22Rv1 (cell line): ENCODE data around the gene TMED3.

Source experiments
- H3K27ac ChIP-seq: fragments of 450-650 bp; 2 replicates; pipeline ENCODE4 v1.5.1; 2017
- CTCF ChIP-seq: fragments of 450-650 bp; IDR thresholded peaks from 2 replicates; pipeline ENCODE4 v1.5.1; 2017; ENCODE audit warnings: mild to moderate bottlenecking
- ZFX ChIP-seq: fragments of 450-650 bp; IDR thresholded peaks from 2 replicates; pipeline ENCODE4 v1.6.1; 2017; ENCODE audit warnings: antibody characterized with exemption, borderline replicate concordance

Gene TMED3

GRCh38 chr15:79290642-79291275, 20.2 kb upstream of the TMED3 start:
- no peak overlapping the region for H3K27ac ChIP-seq
- no peak for TF ChIP-seq ZFX
- TF ChIP-seq CTCF = no peak

DNA sequence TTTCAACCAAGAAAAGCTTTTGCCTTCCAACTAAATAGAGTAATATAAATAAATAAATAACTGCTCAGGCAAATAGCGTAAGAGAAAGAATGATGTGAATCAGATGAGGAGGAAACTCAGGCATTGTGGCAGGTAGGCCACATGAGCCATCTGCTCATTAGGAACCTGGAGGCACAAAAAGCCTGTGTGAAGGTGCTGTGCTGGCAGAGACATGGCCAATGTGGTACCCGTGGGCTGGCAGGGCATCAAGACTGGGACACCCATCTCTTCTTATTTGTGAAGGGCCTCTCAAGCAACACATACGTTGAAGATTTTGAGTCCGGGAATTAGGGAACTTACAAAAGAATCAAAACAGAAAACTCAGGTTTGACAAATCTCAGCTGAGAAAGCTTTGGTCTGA, 18.9 kb upstream of the TMED3 start:
- no peak overlapping the region for H3K27ac ChIP-seq
- TF ChIP-seq ZFX (no peak), CTCF (no peak)

GRCh38 chr15:79294075-79294474, 16.8 kb upstream of the TMED3 start:
- H3K27ac ChIP-seq = no peak overlapping the region
- no peak for TF ChIP-seq CTCF
- no peak for TF ChIP-seq ZFX

DNA sequence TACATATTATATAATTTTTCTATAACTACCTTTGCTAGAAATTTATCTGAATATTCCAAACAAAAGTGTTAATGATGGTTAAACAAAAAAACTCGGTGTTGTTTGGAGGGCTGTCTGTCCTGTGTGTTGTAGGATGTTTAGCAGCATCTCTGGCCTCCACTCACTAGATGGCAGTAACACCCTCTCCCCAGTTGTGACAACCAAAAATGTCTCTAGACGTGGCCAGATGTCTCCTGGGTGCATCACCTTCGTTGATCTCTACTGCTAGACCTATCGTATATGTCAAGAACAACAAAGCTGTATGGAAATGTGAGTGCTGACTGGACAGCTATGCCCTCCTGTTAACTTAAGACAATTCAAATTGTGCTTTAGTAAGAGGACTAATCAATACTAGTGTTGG, 14.3 kb upstream of the TMED3 start:
- H3K27ac ChIP-seq = no peak overlapping the region
- peak; percentile 65 for TF ChIP-seq CTCF
- no peak for TF ChIP-seq ZFX

DNA sequence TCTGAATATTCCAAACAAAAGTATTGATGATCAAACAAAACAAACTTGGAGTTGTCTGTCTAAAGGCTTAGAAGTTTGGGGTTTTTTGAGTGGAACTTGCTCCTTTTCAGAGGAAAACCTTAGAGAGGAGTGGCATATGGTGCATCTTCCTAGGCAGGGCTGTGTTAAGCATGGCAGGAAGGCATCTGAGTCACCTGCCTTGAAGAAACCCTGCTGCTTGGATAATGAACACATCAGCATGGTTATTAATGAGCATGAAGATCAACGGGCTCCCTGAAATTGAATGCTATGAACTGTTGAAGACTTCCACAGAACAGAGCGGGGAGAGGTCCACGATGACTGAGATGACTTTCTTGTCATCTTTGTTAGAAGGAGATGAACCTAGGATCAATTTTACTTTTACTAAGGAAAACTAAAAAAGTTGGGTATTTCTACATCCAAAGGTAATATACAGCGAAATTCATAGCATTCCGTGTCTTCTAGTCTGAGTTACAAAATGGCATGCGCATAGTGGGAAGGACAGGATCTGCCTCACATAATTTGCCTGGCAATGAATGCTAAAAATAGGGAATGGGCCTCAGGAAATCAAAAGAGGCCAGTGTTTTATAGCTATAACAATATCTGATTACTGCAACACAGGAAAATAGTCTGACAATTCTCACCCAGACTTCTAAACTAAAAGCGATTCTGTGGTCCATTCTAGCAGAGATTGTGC, 11.6 kb upstream of the TMED3 start:
- no peak overlapping the region for H3K27ac ChIP-seq
- no peak for TF ChIP-seq CTCF
- TF ChIP-seq ZFX = no peak

DNA sequence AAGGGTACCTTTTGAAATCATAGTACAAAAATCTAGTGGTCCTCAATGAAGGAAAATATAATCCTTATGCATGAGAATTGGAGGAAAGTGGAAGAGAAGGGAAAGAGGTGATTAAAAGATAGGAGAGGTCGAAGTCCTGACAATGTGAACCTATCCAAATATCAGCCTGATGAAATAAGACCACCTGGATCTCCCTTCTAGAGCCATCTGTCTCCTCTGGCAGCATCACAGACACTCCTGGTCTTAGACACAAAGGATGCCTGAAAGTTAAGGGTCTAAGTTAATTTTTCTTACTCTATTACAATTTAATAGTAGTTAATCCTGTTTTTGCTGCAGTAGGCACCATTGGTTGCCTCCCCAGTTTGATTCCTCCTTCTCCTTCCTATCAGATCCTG, 11.1 kb upstream of the TMED3 start:
- H3K27ac ChIP-seq = no peak overlapping the region
- TF ChIP-seq ZFX (no peak), CTCF (no peak)

GRCh38 chr15:79307251-79307650, 3.7 kb upstream of the TMED3 start:
- no peak for TF ChIP-seq ZFX
- TF ChIP-seq CTCF = no peak
- no peak overlapping the region for H3K27ac ChIP-seq
